ENCODE measurements around the gene OCA2. TPM values are rescaled to one million over a fixed set of nuclear protein-coding genes. Genes with fewer than 3 reads are reported as not detected.

The OCA2 gene
- total and polyA plus RNA-seq, 7 donors = 0.36 to 0.41 TPM; not detected in 5

DNA sequence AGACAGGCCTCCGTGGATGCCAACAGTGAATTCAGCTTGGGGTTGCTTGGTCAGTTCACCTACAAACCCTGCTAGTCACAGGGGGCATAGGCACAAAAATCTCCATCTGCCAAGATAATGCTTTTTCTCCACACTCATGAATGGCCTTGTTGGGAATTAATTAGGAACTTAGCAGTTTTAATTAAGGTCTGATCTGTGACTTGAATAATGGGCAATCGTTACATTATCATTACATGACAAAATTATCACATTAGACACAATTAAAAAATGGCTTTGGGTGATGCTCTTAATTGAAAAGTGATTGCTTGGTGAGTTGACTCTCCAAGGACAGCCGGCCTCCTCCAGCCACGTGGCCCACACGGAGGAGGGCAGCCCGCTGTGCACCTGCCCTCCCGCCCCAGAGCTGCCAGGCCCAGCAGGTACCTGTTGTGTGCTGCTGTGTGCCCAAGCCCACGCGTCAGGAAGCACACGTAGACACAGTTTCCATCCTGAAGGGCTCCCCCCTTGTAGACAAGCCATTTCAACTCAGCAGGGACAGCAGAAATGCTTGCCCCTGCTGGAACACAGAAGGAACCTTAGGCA is 274.2 kb downstream of the OCA2 start:
- no peaks in the 10 kb centered on the region for H3K27me3 ChIP-seq
- no peak overlapping the region for H3K4me3 ChIP-seq
- no peak overlapping the region for H3K27ac ChIP-seq
- WGBS, 2 donors = 81 to 86% methylated on average over 10 of the region's 10 CpGs
- H3K9me3 ChIP-seq = no peaks in the 10 kb centered on the region
- no peak for DNase-seq
- no peaks in the 10 kb centered on the region for H3K4me1 ChIP-seq
- no peaks in the 10 kb centered on the region for H3K36me3 ChIP-seq
- TF ChIP-seq EP300 (IDR thresholded peaks at IDR 0.05) (no peak), POLR2A (IDR thresholded peaks at IDR 0.05) (no peak)
- intact Hi-C loops (cut with DNase I) = no loop called here

DNA sequence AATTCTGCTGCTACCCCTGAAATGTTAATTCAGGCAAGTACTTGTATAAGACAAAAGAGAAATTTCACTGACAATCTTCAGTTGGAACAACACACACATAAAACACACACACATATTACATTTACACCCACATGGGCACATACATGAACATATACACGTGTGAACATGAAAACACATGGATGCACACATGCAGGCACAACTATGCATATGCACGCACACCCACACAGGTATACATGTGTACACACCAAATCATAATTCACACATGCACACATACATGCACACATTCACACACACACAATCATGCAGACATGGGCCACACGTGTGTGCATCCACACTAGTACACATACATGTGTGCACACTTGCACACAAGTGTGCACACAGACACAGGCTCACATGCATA is 277.8 kb downstream of the OCA2 start:
- no peak for TF ChIP-seq POLR2AphosphoS5 (IDR thresholded peaks at IDR 0.05)
- TF ChIP-seq EP300 (IDR thresholded peaks at IDR 0.05) = no peak
- TF ChIP-seq, protein P1, sequence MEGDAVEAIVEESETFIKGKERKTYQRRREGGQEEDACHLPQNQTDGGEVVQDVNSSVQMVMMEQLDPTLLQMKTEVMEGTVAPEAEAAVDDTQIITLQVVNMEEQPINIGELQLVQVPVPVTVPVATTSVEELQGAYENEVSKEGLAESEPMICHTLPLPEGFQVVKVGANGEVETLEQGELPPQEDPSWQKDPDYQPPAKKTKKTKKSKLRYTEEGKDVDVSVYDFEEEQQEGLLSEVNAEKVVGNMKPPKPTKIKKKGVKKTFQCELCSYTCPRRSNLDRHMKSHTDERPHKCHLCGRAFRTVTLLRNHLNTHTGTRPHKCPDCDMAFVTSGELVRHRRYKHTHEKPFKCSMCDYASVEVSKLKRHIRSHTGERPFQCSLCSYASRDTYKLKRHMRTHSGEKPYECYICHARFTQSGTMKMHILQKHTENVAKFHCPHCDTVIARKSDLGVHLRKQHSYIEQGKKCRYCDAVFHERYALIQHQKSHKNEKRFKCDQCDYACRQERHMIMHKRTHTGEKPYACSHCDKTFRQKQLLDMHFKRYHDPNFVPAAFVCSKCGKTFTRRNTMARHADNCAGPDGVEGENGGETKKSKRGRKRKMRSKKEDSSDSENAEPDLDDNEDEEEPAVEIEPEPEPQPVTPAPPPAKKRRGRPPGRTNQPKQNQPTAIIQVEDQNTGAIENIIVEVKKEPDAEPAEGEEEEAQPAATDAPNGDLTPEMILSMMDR (IDR thresholded peaks at IDR 0.05) = no peak
- TF ChIP-seq POLR2A (IDR thresholded peaks at IDR 0.05) = no peak
- 56 to 90% methylated on average over 3 of the region's 3 CpGs for WGBS, 2 donors

DNA sequence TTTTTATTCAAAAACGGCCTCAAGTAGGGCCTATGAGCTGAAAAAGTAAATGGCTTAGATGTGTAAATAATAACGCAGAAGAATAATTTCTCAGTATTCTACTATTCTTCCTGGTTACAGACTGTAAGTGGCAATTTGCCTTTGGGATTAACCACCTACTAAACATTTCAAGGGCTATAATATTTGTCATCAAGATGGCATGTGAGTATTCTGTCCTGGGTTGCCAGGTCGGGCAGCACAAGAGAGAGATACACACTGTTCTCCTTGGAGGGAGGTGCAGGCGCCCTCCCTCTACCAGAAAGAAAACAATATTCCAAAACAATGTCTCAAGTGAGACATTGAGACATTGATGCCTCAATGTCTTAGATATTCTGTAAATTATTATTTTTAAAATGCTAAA is 278.4 kb downstream of the OCA2 start:
- DNase-seq = no peak
- 82 to 84% methylated on average over 4 of the region's 4 CpGs for WGBS, 2 donors
- Histone ChIP-seq H3K36me3 (no peaks in the 10 kb centered on the region), H3K27ac (no peak overlapping the region), H3K4me1 (no peaks in the 10 kb centered on the region), H3K4me3 (no peak overlapping the region), H3K9me3 (peaks cover 0 to 5% (median 2%) of the 10 kb centered on the region in 4 donors), H3K27me3 (no peaks in the 10 kb centered on the region)
- intact Hi-C loops (cut with DNase I) = no loop called here
- no peak for TF ChIP-seq EP300 (IDR thresholded peaks at IDR 0.05)
- TF ChIP-seq, protein P1 (IDR thresholded peaks at IDR 0.05) = no peak
- no peak for TF ChIP-seq POLR2AphosphoS5 (IDR thresholded peaks at IDR 0.05)

More for the DNA sequence above, 277.8 kb downstream of the OCA2 start:
- Histone ChIP-seq H3K9me3 (peaks cover 0 to 5% (median 2%) of the 10 kb centered on the region in 4 donors), H3K4me1 (no peaks in the 10 kb centered on the region), H3K27ac (no peak overlapping the region), H3K36me3 (no peaks in the 10 kb centered on the region), H3K4me3 (no peak overlapping the region), H3K27me3 (no peaks in the 10 kb centered on the region)
- intact Hi-C loops (cut with DNase I) = no loop called here
- no peak for DNase-seq

DNA sequence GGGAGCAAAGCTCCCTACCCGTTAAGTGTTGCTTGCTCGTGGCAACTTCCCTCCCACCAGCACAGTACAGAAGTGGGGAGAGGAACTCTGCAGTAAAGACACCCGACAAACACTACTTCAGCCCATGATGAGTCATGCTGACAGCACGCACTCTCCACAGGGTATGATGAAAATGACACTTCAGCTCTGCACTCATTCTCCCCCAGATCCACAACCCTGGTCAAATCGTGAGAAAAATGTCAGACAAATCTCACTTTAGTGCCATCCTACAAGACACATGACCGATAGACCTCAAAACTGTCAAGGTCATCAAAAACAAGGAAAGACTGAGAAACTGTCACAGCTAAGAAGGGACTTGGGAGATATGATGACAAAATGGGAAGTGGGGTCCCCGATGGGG is 278.9 kb downstream of the OCA2 start:
- H3K9me3 ChIP-seq = peaks cover 0 to 5% (median 2%) of the 10 kb centered on the region in 4 donors
- no peak overlapping the region for H3K27ac ChIP-seq
- H3K4me3 ChIP-seq = no peak overlapping the region
- H3K4me1 ChIP-seq = no peaks in the 10 kb centered on the region
- DNase-seq = no peak
- intact Hi-C loops (cut with DNase I) = no loop called here
- 65 to 81% methylated on average over 7 of the region's 7 CpGs for WGBS, 2 donors
- TF ChIP-seq POLR2A (IDR thresholded peaks at IDR 0.05) (no peak), POLR2AphosphoS5 (IDR thresholded peaks at IDR 0.05) (no peak), EP300 (IDR thresholded peaks at IDR 0.05) (no peak)
- TF ChIP-seq, protein P1 (IDR thresholded peaks at IDR 0.05) = no peak
- H3K27me3 ChIP-seq = no peaks in the 10 kb centered on the region
- no peaks in the 10 kb centered on the region for H3K36me3 ChIP-seq

DNA sequence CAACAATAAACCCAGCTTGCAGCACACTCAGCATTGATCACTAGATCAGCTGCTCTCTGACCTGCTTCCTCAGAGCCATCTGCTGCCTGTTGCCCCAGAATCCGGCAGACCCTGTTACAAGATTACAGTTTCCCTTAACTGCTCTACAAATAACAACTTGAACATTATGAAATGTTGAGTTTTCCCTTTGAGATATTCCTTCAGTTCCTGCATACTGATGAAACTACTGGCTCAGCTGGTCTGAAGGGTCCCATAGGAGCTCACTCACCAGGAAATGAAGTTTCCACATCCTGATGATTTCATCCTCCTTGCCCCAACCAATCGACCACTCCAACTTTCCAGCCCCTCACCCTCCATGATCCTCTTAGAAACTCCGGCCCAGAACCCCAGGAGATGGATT is 281.9 kb downstream of the OCA2 start:
- intact Hi-C loops (cut with DNase I) = no loop called here
- WGBS, 2 donors = 80% methylated on average over 3 of the region's 3 CpGs
- H3K27me3 ChIP-seq = no peaks in the 10 kb centered on the region
- peaks cover 0 to 7% (median 2%) of the 10 kb centered on the region in 4 donors for H3K9me3 ChIP-seq
- H3K4me1 ChIP-seq = no peaks in the 10 kb centered on the region
- DNase-seq = no peak
- H3K36me3 ChIP-seq = no peaks in the 10 kb centered on the region
- no peak overlapping the region for H3K27ac ChIP-seq
- H3K4me3 ChIP-seq = no peak overlapping the region
- TF ChIP-seq POLR2A (IDR thresholded peaks at IDR 0.05) (no peak), EP300 (IDR thresholded peaks at IDR 0.05) (no peak), POLR2AphosphoS5 (IDR thresholded peaks at IDR 0.05) (no peak)
- TF ChIP-seq, protein P1 (IDR thresholded peaks at IDR 0.05) = no peak
